ENCODE measurements around the gene DLGAP1.

DLGAP1 gene

GRCh38 chr18:4172196-4173100 lies 282.7 kb downstream of the DLGAP1 start:
- no peak for DNase-seq (ENCODE audit: low read depth in 2 of 2)

- DNase-seq (ENCODE audit: low read depth in 2 of 2), result no peak
Observed at GRCh38 chr18:4157352-4157751, 297.8 kb downstream of the DLGAP1 start.

- DNase-seq (ENCODE audit: low read depth in 2 of 2), result no peak
Observed at GRCh38 chr18:4146797-4147196, 308.3 kb downstream of the DLGAP1 start.

GRCh38 chr18:4144201-4144600 lies 310.9 kb downstream of the DLGAP1 start:
- no peak for DNase-seq (ENCODE audit: low read depth in 2 of 2)

- no peak for DNase-seq (ENCODE audit: low read depth in 2 of 2)
Observed at GRCh38 chr18:4143585-4143984, 311.5 kb downstream of the DLGAP1 start.

GRCh38 chr18:4142876-4143275 lies 312.2 kb downstream of the DLGAP1 start:
- no peak for DNase-seq (ENCODE audit: low read depth in 2 of 2)

GRCh38 chr18:4134700-4135099 lies 320.4 kb downstream of the DLGAP1 start:
- no peak for DNase-seq (ENCODE audit: low read depth in 2 of 2)

- no peak for DNase-seq (ENCODE audit: low read depth in 2 of 2)
Observed at GRCh38 chr18:4130734-4131719, 324.1 kb downstream of the DLGAP1 start.

GRCh38 chr18:4126939-4127338 lies 328.2 kb downstream of the DLGAP1 start:
- no peak for DNase-seq (ENCODE audit: low read depth in 2 of 2)

GRCh38 chr18:4125627-4126230 lies 329.4 kb downstream of the DLGAP1 start:
- DNase-seq (ENCODE audit: low read depth in 2 of 2), result no peak

- DNase-seq (ENCODE audit: low read depth in 2 of 2), result no peak
Observed at GRCh38 chr18:4125224-4125623, 329.9 kb downstream of the DLGAP1 start.

- no peak for DNase-seq (ENCODE audit: low read depth in 2 of 2)
Observed at GRCh38 chr18:4119813-4120212, 335.3 kb downstream of the DLGAP1 start.

GRCh38 chr18:4119127-4119648 lies 335.9 kb downstream of the DLGAP1 start:
- no peak for DNase-seq (ENCODE audit: low read depth in 2 of 2)

GRCh38 chr18:4108016-4108415 lies 347.1 kb downstream of the DLGAP1 start:
- DNase-seq (ENCODE audit: low read depth in 2 of 2), result no peak

GRCh38 chr18:4107049-4107467 lies 348.0 kb downstream of the DLGAP1 start:
- DNase-seq (ENCODE audit: low read depth in 2 of 2), result no peak

- peak; percentile 2 to 40 for DNase-seq (ENCODE audit: low read depth in 2 of 2)
Observed at GRCh38 chr18:4106407-4107033, 348.6 kb downstream of the DLGAP1 start.

- DNase-seq (ENCODE audit: low read depth in 2 of 2), result no peak
Observed at GRCh38 chr18:4102901-4103300, 352.2 kb downstream of the DLGAP1 start.

GRCh38 chr18:4101009-4101408 lies 354.1 kb downstream of the DLGAP1 start:
- DNase-seq (ENCODE audit: low read depth in 2 of 2), result no peak

- no peak for DNase-seq (ENCODE audit: low read depth in 2 of 2)
Observed at GRCh38 chr18:4096486-4096885, 358.6 kb downstream of the DLGAP1 start.

- no peak for DNase-seq (ENCODE audit: low read depth in 2 of 2)
Observed at GRCh38 chr18:4093676-4094075, 361.4 kb downstream of the DLGAP1 start.

- no peak for DNase-seq (ENCODE audit: low read depth in 2 of 2)
Observed at GRCh38 chr18:4084382-4084900, 370.7 kb downstream of the DLGAP1 start.

All from stimulated activated CD4-positive, alpha-beta T cell treated with anti-CD3 and anti-CD28 coated beads, Interleukin-1b, Interleukin-23, amount 100 ng/mL, for 1 hour (primary cell).